SU-DHL-6 (cell line): ENCODE data around the gene CERS1.

Experiments
- H2AFZ ChIP-seq: fragments of 200-600 bp; sonication (generic); 2 replicates; pipeline ENCODE4 v1.6.1; 2014; ENCODE audit warnings: low read depth, mild to moderate bottlenecking, moderate library complexity, mixed read lengths, antibody characterized with exemption, low read length; ENCODE audit not compliant: severe bottlenecking
- H3F3A ChIP-seq: fragments of 200-600 bp; shearing (Covaris generic); 2 replicates; pipeline ENCODE4 v1.6.0; 2016; ENCODE audit warnings: antibody characterized with exemption, mild to moderate bottlenecking; ENCODE audit not compliant: insufficient read depth
- H3K27ac ChIP-seq: fragments of 200-600 bp; sonication (generic); 2 replicates; pipeline ENCODE4 v1.5.1; 2016; ENCODE audit warnings: low read depth, mild to moderate bottlenecking, low read length, moderate library complexity, mixed read lengths
- H3K27me3 ChIP-seq: fragments of 200-600 bp; sonication (generic), shearing (Covaris generic); 2 replicates; pipeline ENCODE4 v1.6.0; 2014; ENCODE audit warnings: mild to moderate bottlenecking, low read length
- H3K36me3 ChIP-seq: fragments of 200-600 bp; sonication (generic); 2 replicates; pipeline ENCODE4 v1.6.1; 2014; ENCODE audit warnings: mild to moderate bottlenecking, low read length, mixed read lengths
- H3K4me2 ChIP-seq: fragments of 300-600, 200-600 bp; shearing (Covaris generic), sonication (generic); 2 replicates; pipeline ENCODE4 v1.6.0; 2014; ENCODE audit warnings: low read length, low read depth, mild to moderate bottlenecking; ENCODE audit not compliant: poor library complexity, severe bottlenecking
- H3K4me3 ChIP-seq: fragments of 200-600 bp; sonication (generic); 2 replicates; pipeline ENCODE4 v1.5.1; 2014; ENCODE audit warnings: antibody characterized with exemption, low read length, mild to moderate bottlenecking, mixed read lengths; ENCODE audit not compliant: insufficient read depth, poor library complexity, severe bottlenecking
- H3K79me2 ChIP-seq: fragments of 200-600 bp; sonication (generic); 2 replicates; pipeline ENCODE4 v1.6.1; 2014; ENCODE audit warnings: mild to moderate bottlenecking, low read length, moderate library complexity; ENCODE audit not compliant: insufficient read depth
- H3K9ac ChIP-seq: fragments of 200-600 bp; sonication (generic); 2 replicates; pipeline ENCODE4 v1.7.0; 2014; ENCODE audit warnings: mild to moderate bottlenecking, low read length
- H3K9me2 ChIP-seq: fragments of 200-600 bp; sonication (generic); replicated peaks from 2 replicates; pipeline ENCODE4 v1.6.1; 2014; ENCODE audit warnings: low read length; ENCODE audit not compliant: insufficient read depth
- H3K9me3 ChIP-seq: fragments of 200-600 bp; sonication (generic); 2 replicates; pipeline ENCODE4 v1.6.1; 2014; ENCODE audit warnings: low read length, mixed read lengths; ENCODE audit not compliant: insufficient read depth
- H4K20me1 ChIP-seq: fragments of 200-600 bp; sonication (generic); 2 replicates; pipeline ENCODE4 v1.6.1; 2014; ENCODE audit warnings: low read depth, mild to moderate bottlenecking, antibody characterized with exemption, low read length, moderate library complexity, mixed read lengths
- EZH2phosphoT487 ChIP-seq: fragments of 200-600 bp; sonication (generic), shearing (Covaris generic); conservative IDR thresholded peaks from 2 replicates; pipeline ENCODE4 v1.6.1; 2018; ENCODE audit warnings: mild to moderate bottlenecking, antibody characterized with exemption, low read length, moderate library complexity, mixed read lengths
- TF ChIP-seq, protein P1 (sequence below): fragments of 200-600 bp; sonication (generic); IDR thresholded peaks from one replicate; pipeline ENCODE4 v1.5.1; 2017; ENCODE audit warnings: antibody characterized with exemption, mild to moderate bottlenecking, low read length, moderate library complexity; ENCODE audit not compliant: insufficient read depth, poor library complexity, severe bottlenecking

Gene CERS1

DNA sequence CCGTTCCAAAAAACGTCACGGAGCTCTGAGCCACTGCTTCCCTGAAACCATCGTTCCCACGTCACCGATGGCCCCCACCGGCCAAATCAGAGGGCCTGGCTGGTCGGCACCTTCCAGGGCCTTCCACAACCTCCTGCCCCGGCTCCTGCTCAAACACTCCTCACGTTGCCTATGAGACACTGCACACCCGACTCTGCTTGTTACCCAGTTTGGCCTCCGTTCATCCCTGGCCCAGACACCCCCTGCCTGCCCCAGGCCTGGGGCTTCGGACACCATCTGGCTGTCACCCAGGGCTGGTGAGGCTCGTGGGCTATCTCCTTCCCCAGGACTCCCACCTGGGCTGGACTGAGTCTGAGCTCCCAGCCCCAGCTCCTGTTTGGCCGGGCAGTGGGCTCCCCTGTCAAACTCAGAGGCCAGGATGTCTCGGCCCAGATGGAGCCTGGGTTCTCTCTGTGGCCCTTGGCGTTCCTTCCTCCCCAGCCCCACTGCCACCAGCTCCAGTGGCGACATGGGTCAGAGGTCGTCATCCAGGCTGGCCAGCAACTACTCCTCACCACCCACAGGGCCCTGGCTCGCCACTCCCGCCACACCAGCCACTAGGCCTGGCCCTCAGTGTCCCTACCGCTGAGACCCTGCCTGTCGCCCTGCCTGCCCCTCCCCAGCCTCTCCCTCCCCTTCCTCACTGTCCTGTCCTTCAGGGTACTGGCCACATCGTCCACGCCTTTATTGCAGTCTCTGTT is 17.7 kb downstream of the CERS1 start:
- no peak overlapping the region for H3K4me2 ChIP-seq
- no peaks in the 10 kb centered on the region for H3K9me3 ChIP-seq
- H3K27ac ChIP-seq, result no peak overlapping the region
- no peaks in the 10 kb centered on the region for H3K79me2 ChIP-seq
- H3K9ac ChIP-seq, result no peak overlapping the region
- H4K20me1 ChIP-seq, result no peaks in the 10 kb centered on the region
- H3K36me3 ChIP-seq, result no peaks in the 10 kb centered on the region
- H3K27me3 ChIP-seq, result no peaks in the 10 kb centered on the region
- H3K4me3 ChIP-seq, result no peak overlapping the region
- H3K9me2 ChIP-seq, result no peaks in the 10 kb centered on the region
- no peak overlapping the region for H2AFZ ChIP-seq
- TF ChIP-seq, protein P1, sequence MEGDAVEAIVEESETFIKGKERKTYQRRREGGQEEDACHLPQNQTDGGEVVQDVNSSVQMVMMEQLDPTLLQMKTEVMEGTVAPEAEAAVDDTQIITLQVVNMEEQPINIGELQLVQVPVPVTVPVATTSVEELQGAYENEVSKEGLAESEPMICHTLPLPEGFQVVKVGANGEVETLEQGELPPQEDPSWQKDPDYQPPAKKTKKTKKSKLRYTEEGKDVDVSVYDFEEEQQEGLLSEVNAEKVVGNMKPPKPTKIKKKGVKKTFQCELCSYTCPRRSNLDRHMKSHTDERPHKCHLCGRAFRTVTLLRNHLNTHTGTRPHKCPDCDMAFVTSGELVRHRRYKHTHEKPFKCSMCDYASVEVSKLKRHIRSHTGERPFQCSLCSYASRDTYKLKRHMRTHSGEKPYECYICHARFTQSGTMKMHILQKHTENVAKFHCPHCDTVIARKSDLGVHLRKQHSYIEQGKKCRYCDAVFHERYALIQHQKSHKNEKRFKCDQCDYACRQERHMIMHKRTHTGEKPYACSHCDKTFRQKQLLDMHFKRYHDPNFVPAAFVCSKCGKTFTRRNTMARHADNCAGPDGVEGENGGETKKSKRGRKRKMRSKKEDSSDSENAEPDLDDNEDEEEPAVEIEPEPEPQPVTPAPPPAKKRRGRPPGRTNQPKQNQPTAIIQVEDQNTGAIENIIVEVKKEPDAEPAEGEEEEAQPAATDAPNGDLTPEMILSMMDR, result no peak
- TF ChIP-seq EZH2phosphoT487, result no peak
- H3F3A ChIP-seq, result no peaks in the 10 kb centered on the region

DNA sequence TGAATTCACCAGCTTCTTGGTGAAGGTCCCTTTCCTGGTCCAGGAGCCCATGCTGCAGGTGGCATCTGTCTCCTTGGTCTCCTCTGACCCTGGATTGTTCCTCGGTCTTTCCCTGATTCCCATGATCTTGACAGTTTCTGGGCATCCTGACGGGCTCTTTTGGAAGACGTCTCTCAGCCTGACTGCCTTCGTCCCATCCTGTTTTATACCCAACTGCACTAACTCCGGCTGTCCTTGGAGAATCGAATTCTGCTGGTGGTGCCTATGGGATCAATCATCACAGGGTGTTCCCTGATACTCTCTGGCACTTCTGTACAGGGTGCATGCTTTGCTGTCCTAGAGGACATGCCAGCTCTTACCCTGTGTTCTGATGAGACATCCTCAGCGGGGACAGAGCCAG is 19.1 kb downstream of the CERS1 start:
- no peaks in the 10 kb centered on the region for H4K20me1 ChIP-seq
- no peaks in the 10 kb centered on the region for H3K27me3 ChIP-seq
- no peak overlapping the region for H2AFZ ChIP-seq
- no peaks in the 10 kb centered on the region for H3K9me3 ChIP-seq
- H3K36me3 ChIP-seq, result no peaks in the 10 kb centered on the region
- H3K9me2 ChIP-seq, result no peaks in the 10 kb centered on the region
- H3F3A ChIP-seq, result no peaks in the 10 kb centered on the region
- TF ChIP-seq EZH2phosphoT487, result no peak
- TF ChIP-seq, protein P1, result no peak
- no peak overlapping the region for H3K4me2 ChIP-seq
- no peak overlapping the region for H3K4me3 ChIP-seq
- no peak overlapping the region for H3K9ac ChIP-seq
- H3K27ac ChIP-seq, result no peak overlapping the region
- no peaks in the 10 kb centered on the region for H3K79me2 ChIP-seq

DNA sequence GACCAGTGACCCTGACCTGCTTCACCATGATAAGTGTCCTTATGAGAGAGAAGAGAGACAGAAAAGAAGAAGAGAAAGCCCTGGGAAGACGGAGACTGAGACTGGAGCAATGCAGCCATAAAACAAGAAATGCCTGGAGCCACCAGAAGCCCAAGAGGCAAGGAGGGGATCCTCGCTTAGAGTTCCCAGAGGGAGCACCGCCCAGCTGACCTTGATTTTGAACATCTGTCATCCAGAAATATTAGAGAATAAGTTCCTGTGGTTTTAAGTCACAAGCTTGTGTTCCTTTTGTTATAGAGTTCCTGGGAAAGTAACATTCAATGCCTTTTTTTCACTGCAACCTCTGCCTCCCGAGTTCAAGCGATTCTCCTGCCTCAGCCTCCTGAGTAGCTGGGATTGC is 20.2 kb downstream of the CERS1 start:
- Histone ChIP-seq H3K9ac (no peak overlapping the region), H3F3A (no peaks in the 10 kb centered on the region), H3K27ac (no peak overlapping the region), H3K27me3 (no peaks in the 10 kb centered on the region), H3K4me2 (no peak overlapping the region), H3K79me2 (no peaks in the 10 kb centered on the region), H3K36me3 (no peaks in the 10 kb centered on the region), H3K9me3 (no peaks in the 10 kb centered on the region), H3K4me3 (no peak overlapping the region), H3K9me2 (no peaks in the 10 kb centered on the region), H2AFZ (no peak overlapping the region), H4K20me1 (no peaks in the 10 kb centered on the region)
- TF ChIP-seq, protein P1, result no peak
- no peak for TF ChIP-seq EZH2phosphoT487
